Activated T-cell treated with anti-CD3 and anti-CD28 coated beads for 1 hour (primary cell): ENCODE data around the gene RAB33A.
"Not testable (repeated sequence)": the region's sequence is repeated elsewhere in the genome, so short reads cannot be mapped to it uniquely, and the experiment has no call there.

Experiments used
- DNase-seq: peaks from one replicate; pipeline ENCODE4 v3.0.0-alpha.2; 2020; ENCODE audit warnings: low read depth

RAB33A gene

DNA sequence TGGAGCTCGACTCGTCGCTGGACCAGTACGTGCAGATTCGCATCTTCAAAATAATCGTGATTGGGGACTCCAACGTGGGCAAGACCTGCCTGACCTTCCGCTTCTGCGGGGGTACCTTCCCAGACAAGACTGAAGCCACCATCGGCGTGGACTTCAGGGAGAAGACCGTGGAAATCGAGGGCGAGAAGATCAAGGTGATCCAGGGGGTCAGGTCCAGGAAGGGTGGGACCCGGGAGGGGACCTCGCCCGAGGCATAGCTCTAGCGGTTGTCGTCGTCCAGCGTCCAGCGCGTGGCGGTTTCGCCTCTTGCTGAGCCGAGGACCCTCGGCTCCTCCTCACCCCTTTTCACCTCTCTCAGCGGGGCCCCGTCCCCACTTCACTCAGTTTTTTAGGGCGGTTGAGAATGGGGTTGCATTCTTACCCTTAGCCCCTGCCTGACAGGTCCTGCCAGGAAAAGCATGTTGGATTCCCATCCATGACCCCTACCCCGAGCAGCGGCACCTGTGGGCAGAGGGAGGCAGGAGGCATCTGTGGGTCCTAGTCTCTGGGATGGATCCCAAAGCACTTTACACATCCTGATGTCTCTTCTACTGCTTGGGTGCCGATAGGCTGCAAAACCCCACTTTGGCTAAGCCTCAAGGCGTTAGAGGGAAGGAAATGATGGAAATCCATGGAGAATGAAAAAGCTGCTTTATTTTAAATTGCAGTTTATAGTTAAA lies 524 bp downstream of the RAB33A start:
- no peak for DNase-seq

- no peak for DNase-seq
Measured at GRCh38 chrX:130173190-130173895, 1.6 kb downstream of the RAB33A start.

- DNase-seq: no peak
Measured at GRCh38 chrX:130174045-130174704, 2.4 kb downstream of the RAB33A start.

DNA sequence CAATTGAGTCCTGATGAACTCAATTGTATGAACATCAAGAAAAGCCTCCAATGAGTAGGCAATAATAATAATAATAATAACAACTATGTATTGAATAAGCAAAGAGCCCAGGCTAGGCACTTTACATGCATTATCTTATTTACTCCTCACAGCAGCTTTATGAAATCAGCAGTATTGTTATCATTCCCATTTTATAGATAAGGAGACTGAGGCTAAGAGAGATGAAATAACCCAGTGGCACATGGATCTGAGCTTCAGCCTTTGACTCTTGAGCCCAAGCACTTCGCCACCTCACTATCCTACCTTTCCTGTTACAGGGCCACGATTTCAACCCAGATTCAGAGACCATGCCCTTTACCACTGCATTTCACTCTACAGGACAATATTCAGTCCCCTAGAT lies 3.2 kb downstream of the RAB33A start:
- no peak for DNase-seq

- DNase-seq: no peak
Measured at GRCh38 chrX:130176354-130176776, 4.6 kb downstream of the RAB33A start.

- DNase-seq: no peak
Measured at GRCh38 chrX:130176942-130177341, 5.2 kb downstream of the RAB33A start.

- no peak for DNase-seq
Measured at GRCh38 chrX:130179170-130179569, 7.4 kb downstream of the RAB33A start.

GRCh38 chrX:130179579-130180215 lies 7.9 kb downstream of the RAB33A start:
- DNase-seq: no peak

GRCh38 chrX:130184168-130184567 lies 12.4 kb downstream of the RAB33A start:
- no peak for DNase-seq

DNA sequence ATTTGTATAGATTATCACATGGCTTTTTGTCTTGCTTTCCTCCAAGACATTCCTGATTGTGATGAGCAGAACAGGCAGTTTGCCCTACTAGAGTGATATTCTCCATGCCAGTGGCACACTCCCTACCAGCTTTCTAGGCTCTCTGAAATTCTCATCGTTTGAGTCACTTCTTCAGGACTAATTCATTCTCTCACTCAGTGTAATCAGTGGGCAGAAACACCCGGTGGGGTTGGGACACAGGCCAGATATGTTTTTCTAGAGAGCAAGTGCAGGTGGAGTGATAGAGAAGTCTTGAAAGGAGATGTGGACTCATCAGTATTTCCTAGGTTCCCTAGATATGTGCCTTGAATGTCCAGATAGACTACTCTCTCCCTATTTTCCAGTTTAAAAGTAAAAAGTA lies 13.1 kb downstream of the RAB33A start:
- DNase-seq: no peak

DNA sequence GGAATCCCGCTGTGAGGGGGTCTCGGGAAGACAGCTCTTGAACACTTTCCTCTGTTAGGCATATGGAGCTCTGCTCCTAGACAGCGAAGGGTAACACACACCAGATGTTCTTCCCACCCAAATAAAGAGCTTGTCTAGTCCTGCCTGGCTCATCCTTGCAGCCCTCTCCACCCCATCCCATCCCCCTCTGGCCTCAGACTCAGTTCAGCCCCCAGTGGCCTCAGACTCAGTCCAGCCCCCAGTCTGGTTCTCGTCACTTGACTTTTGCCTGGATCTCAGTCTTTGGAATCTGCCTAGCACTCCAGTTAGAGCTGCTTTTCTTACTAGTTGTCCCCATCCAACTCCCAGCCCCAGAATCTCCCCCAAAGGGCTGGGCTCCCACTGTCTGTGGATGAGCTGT lies 14.9 kb downstream of the RAB33A start:
- DNase-seq: no peak

DNA sequence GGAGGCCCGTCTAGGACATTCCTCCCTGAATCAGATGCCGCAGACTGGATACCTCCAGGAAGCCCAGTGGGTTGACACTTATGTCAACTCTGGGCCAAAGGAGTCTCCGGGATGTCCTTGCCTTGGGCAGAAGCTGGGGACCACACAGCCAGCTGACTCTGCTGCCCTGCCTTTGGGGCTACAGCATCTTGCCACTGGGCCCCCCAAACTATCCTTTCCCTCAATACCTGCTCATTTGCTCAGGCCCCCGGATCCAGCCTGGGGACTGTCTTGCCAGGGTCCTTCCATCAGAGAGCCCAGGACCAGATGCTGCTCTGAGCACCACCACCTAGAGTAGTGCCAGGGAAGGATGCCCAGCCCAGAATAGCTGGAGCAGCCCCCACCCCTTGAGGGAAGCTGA lies 19.0 kb downstream of the RAB33A start:
- no peak for DNase-seq

- no peak for DNase-seq
Measured at GRCh38 chrX:130196466-130196865, 24.7 kb downstream of the RAB33A start.

DNA sequence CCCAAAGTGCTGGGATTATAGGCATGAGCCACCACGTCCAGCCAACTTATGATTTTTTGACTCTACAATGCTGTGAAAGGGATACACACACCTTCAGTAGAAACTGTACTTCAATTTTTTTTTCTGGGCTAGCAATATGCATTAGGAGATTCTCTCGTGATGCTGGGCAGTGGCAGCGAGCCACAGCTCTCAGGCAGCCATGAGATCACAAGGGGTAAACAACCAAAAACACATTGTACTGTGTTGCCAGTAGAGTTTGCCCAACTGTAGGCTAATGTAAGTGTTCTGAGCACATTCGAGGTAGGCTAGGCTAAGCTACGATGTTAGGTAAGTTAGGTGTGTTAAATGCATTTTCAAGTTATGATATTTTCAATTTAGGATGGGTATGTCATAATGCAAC lies 25.7 kb downstream of the RAB33A start:
- DNase-seq: no peak

GRCh38 chrX:130204647-130205046 lies 32.9 kb downstream of the RAB33A start:
- DNase-seq: no peak

- no peak for DNase-seq
Measured at GRCh38 chrX:130211415-130212186, 39.8 kb downstream of the RAB33A start.

GRCh38 chrX:130212371-130212770 lies 40.6 kb downstream of the RAB33A start:
- no peak for DNase-seq

- DNase-seq: no peak
Measured at GRCh38 chrX:130213376-130213775, 41.6 kb downstream of the RAB33A start.

- DNase-seq: no peak
Measured at GRCh38 chrX:130216320-130216719, 44.6 kb downstream of the RAB33A start.

GRCh38 chrX:130224810-130225209 lies 53.0 kb downstream of the RAB33A start:
- no peak for DNase-seq

- DNase-seq: no peak
Measured at GRCh38 chrX:130228871-130229270, 57.1 kb downstream of the RAB33A start.

GRCh38 chrX:130231184-130231583 lies 59.4 kb downstream of the RAB33A start:
- not testable (repeated sequence) for DNase-seq
